GM12874 (cell line): ENCODE measurements around the gene INSIG1.

Source experiments
- TF ChIP-seq, protein P1 (sequence below): IDR thresholded peaks from 2 replicates; pipeline ENCODE4 v1.5.1; 2011; ENCODE audit warnings: low read depth, mild to moderate bottlenecking, control low read depth, low read length, moderate library complexity; ENCODE audit not compliant: insufficient read depth

The INSIG1 gene

DNA sequence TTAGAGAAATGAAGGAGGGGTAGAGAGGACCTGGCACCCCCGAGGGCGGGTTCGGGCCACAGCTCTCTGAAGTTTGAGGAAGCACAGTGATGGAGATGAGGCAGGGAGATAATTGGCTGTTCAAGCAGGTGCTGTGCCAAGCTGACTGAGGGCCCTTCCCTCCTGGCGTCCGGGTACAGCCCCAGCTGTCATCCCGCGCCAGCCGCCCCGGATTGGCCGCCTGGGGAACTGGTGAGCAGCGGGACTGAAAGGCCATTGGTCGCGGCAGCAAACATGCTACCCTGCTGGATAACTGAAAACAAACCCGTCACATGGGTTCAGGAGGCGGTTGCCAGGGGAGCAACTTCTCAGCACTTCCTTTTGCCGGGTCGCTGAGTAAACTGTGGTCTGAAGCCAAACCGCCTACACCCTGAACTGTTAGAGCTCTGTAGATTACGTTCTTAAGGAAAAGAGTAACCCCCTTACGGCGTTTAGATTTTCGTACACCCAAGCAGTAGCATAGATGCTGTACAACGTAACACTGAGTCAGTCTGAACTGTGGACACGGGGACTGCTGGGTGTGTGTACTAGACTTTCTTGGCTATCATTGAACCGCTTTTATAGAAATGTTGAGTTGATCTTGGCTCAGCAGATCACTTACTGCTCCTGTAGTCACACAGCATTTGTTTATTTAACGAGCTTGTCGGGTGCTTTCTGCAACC lies 1.3 kb downstream of the INSIG1 start:
- TF ChIP-seq, protein P1, sequence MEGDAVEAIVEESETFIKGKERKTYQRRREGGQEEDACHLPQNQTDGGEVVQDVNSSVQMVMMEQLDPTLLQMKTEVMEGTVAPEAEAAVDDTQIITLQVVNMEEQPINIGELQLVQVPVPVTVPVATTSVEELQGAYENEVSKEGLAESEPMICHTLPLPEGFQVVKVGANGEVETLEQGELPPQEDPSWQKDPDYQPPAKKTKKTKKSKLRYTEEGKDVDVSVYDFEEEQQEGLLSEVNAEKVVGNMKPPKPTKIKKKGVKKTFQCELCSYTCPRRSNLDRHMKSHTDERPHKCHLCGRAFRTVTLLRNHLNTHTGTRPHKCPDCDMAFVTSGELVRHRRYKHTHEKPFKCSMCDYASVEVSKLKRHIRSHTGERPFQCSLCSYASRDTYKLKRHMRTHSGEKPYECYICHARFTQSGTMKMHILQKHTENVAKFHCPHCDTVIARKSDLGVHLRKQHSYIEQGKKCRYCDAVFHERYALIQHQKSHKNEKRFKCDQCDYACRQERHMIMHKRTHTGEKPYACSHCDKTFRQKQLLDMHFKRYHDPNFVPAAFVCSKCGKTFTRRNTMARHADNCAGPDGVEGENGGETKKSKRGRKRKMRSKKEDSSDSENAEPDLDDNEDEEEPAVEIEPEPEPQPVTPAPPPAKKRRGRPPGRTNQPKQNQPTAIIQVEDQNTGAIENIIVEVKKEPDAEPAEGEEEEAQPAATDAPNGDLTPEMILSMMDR: no peak

DNA sequence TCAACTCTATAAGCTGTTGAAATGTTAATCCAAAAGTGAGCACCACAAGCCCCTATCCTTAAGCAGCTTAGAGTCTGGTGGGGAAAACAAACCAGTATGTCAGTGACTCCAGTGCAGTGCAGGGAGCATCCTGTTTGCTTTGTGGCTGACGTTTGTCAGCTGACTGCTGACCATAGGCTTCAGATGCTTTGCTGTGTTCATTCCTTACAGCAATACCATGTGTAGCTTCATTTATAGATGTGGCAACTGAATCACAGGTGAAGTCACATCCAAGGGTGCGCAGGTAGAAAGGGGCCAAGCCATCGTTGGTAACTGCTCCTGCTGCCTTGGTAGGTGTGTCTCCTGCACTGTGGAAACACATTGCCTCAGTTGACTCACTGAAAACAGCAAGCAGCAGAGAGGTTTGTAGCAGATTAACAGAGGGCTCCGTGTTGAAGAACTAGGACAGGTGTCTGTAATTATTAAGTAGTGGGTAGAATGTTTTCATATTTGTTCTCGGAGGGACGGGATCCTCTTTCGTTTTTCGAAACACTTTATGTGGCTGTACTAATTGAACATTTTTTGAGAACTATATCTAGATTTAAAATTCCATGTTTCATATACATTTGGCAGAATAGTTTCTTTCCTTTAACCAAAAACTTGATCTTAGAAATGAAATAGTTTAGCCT lies 2.0 kb downstream of the INSIG1 start:
- TF ChIP-seq, protein P1: no peak

DNA sequence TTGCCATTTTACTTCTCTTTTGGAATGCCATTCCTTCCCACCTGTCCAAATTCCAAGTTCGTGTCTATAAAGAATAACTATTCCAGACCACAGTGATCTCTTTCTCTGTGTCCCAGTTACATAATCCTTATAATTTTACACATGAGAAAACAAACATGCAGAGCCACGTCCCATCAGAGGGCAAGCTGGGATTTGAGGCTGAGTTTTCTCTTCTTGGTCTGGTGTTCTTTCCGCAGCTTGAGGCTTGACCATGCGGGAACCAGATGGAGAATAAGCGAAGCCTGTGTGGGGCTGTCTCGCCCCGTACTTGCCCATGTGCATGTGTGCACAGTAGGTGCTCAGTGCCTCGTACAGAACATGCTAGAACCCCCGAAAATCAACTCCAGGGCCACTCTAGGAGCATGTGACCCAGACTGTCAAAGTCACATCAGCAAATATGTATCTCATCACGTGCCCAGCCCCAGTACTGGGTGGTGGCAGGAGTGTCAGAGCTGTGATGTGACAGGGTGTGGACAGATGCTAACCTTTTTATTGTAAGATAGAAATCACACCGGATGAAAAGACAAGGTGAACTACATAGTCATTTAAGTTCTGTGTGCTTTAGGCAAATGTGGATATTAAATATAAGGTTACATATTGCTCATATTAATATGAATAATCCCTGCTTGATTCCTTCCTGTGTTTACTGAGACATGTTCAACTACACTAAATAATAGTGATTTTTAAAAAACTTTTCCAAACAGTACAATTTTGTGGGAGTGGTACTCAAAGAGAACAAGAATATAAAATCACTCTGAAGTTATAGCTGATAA lies 3.2 kb downstream of the INSIG1 start:
- TF ChIP-seq, protein P1: no peak

DNA sequence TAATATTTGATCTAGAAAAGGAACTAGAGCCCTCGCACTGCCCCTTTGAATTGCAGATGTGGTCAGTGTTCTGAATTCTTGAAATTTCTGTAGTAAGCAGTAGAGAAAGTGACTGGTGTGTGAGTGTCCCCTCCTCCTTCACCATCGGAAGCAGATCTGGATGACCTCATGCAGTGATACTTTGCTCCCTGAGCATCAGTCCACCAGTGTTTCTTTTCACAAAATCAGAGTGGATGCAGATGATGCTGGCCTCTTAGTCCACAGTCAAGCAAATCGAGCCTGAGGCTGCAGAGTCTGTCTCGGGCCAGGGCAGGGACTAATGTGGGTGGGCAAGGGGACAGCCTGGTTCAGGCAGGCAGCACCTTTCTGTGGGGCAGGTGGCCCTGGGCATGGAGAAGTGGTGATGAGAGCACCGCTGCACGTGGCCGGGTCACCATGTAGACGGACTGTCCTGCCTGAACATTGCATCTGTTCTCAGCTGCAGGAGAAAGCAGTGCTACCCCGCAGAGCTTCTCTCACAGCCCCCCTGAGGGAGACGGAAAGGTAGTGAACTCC lies 5.4 kb downstream of the INSIG1 start:
- TF ChIP-seq, protein P1: no peak

- TF ChIP-seq, protein P1: no peak
Measured at GRCh38 chr7:155303897-155304296, 6.2 kb downstream of the INSIG1 start.

- TF ChIP-seq, protein P1: no peak
Measured at GRCh38 chr7:155305231-155305904, 7.7 kb downstream of the INSIG1 start.
